Mucosa of descending colon (tissue), 3 donors: ENCODE results near the gene BCAR3. TPM values are rescaled to one million over a fixed set of nuclear protein-coding genes. Genes with fewer than 3 reads are reported as not detected.

Experiments
- ATAC-seq: fragments of 200-7000 bp; cut with Tn5 transposase; one replicate; pipeline ENCODE4 v1.9.1; 2020; ENCODE audit warnings: mild to moderate bottlenecking, moderate library complexity
- DNase-seq, 3 donors: peaks; one replicate each; pipeline ENCODE4 v3.0.0-alpha.2; 2020
- H3K36me3 ChIP-seq: fragments of 200-600 bp; one replicate; pipeline ENCODE4 v1.8.0; 2021; ENCODE audit warnings: low read depth, mild to moderate bottlenecking
- H3K4me1 ChIP-seq: fragments of 200-600 bp; one replicate; pipeline ENCODE4 v1.8.0; 2021; ENCODE audit warnings: low read depth, mild to moderate bottlenecking
- H3K4me3 ChIP-seq: fragments of 200-600 bp; one replicate; pipeline ENCODE4 v1.8.0; 2021; ENCODE audit warnings: mild to moderate bottlenecking
- H3K9me3 ChIP-seq: fragments of 200-600 bp; one replicate; pipeline ENCODE4 v1.8.0; 2021; ENCODE audit warnings: mild to moderate bottlenecking
- intact Hi-C, 2 donors: fragments of 100-400 bp; cut with DNase I in 1 of 2; cut with micrococcal nuclease in 1 of 2; formaldehyde crosslinking; loops; one replicate each; pipeline versions ENCODE4 v1.11.0 to v1.11.1; 2022; cut with DNase I, micrococcal nuclease
- total RNA-seq, 3 donors: library from RNA; stranded (reverse); fragmentation: NEBNext Ultra II Directional in 2 of 3; extraction: Animal tissue kit (Norgen Biotek cat#: 25700) in 2 of 3; gene quantifications; one replicate each; pipeline versions ENCODE4 v1.2.1 to v1.2.4, GENCODE V29; 2021 to 2023
- TF ChIP-seq, protein P1 (sequence below): fragments of 200-600 bp; IDR thresholded peaks from one replicate; pipeline ENCODE4 v1.8.0; 2022; ENCODE audit warnings: antibody characterized with exemption, mild to moderate bottlenecking
- donor health status: DM: no; HTN: no; CAD: no; lungs with moderate emphysema.
- donor health status: DM: no; HTN: no; CAD: no.
- donor health status: DM: no; HTN: yes; CAD: no.

The BCAR3 gene
- total RNA-seq, 3 donors from 2014 or later, result 37.2 to 73.7 (median 54.3) TPM

DNA sequence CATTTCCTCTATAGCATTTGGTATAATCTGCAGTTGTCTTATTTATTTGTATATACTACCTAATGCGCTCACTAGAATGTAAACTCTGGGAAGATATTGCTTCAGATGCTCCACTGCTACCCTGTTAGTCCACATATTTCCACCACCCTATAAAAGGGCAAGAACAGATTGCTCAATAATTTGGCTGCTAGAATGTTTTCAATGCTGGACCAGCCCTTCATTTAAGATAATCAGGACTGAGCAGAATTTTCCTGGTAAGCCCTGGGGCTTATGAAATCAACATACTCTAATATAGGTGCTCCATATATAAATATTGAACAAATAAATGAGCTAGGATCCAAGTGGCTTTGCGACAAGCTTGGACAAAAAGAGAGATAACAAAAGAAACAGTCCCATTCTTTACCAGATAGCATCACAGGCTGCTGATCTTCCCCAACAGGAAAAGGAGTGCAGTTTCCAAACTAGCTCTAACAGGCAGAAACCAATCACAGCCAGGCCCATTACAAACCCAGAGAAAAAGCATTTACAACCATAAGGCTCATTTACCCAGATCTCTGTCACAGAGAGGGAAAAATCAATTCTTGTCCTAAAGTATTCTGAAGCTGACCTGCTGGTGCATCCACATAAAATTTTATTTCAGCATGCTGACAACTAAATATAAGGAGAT, 8.3 kb downstream of the BCAR3 start:
- DNase-seq, result no peak
- ATAC-seq, result peak; percentile 13
- Histone ChIP-seq H3K4me3 (no peak overlapping the region), H3K36me3 (no peaks in the 10 kb centered on the region), H3K9me3 (no peaks in the 10 kb centered on the region), H3K4me1 (peaks cover 27% of the 10 kb centered on the region)
- TF ChIP-seq, protein P1, sequence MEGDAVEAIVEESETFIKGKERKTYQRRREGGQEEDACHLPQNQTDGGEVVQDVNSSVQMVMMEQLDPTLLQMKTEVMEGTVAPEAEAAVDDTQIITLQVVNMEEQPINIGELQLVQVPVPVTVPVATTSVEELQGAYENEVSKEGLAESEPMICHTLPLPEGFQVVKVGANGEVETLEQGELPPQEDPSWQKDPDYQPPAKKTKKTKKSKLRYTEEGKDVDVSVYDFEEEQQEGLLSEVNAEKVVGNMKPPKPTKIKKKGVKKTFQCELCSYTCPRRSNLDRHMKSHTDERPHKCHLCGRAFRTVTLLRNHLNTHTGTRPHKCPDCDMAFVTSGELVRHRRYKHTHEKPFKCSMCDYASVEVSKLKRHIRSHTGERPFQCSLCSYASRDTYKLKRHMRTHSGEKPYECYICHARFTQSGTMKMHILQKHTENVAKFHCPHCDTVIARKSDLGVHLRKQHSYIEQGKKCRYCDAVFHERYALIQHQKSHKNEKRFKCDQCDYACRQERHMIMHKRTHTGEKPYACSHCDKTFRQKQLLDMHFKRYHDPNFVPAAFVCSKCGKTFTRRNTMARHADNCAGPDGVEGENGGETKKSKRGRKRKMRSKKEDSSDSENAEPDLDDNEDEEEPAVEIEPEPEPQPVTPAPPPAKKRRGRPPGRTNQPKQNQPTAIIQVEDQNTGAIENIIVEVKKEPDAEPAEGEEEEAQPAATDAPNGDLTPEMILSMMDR, result no peak
- intact Hi-C loops, result no loop called here

DNA sequence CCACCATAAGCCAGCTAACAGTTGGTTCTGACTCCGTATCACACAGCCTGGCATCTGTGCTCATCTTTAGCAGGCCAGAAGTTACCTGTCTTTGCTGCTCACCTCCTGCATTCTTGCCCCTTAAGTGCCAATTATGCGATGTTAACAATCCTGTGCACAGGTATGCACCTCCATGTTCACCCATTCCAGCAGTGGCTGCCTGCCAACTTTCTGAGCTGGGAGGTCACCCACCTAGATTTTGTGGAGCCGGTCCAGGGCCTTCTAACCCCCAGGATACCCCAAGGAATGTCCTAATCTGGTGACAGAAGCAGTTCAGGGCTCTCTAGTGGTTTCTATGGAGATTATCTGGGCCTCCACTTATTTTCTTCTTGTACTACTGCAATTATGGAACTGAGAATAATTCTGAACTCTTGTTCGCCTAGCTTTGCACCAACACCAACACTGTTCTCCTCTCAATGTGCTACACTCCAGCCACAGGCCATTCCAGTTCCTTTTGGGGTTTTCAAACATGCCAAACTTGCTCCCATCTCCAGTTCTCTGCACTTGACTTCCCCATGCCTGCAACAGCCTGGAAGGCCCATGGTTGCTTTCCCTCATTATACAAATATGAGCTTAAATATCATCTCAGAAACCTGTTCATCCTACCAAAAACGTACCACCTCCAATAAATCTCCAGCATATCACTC, 9.0 kb downstream of the BCAR3 start:
- H3K36me3 ChIP-seq, result no peaks in the 10 kb centered on the region
- no peak overlapping the region for H3K4me3 ChIP-seq
- no peaks in the 10 kb centered on the region for H3K9me3 ChIP-seq
- ATAC-seq (no peak), DNase-seq (peak in 1 of 3 donors; percentile 50)
- H3K4me1 ChIP-seq, result peaks cover 27% of the 10 kb centered on the region
- intact Hi-C loops, result no loop called here
- TF ChIP-seq, protein P1, result no peak

DNA sequence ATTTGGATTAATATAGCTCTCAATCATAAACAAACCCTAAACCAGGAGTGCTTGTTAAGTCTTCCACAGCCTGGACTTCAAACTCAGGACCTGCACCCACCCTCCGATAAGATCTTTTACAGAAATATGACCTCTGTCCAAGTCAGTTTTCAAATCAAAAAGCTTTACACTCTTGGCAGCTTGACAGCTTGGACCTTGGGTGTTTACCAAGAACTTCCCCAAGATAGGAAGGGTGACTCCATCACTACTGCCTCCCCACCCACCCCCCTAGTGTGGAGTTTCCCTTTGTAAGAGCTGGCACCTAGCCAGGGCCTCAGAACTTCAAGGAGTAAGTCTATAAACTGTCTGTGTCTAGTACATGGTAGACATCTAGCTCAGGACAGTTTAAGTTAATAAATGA, 9.6 kb downstream of the BCAR3 start:
- peak; percentile 88 for ATAC-seq
- Histone ChIP-seq H3K36me3 (no peaks in the 10 kb centered on the region), H3K4me3 (no peak overlapping the region), H3K4me1 (peaks cover 27% of the 10 kb centered on the region), H3K9me3 (no peaks in the 10 kb centered on the region)
- intact Hi-C loops, result no loop called here
- peak; percentile 61 to 93 (median 65) for DNase-seq
- TF ChIP-seq, protein P1, result no peak

DNA sequence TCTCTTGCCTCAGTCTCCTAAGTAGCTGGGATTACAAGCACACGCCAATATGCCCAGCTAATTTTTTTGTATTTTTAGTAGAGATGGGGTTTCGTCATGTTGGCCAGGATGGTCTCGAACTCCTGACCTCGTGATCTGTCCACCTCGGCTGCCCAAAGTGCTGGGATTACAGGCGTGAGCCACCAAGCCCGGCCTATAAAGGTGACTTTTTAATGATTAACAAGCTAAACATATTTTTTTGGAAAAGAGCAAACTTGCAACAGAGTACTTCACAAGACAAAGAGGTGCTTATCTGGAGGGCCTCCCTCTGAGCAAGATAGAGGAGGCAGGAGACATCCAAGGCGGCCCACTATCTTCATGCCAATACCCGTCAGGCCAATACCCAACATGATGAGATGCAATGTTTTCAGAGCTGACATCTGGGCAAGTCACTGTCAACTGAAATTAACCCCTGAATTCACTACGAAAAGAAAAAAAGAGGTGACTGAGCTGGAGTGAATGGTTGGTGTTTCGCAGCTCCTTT, 10.5 kb downstream of the BCAR3 start:
- H3K4me3 ChIP-seq, result no peak overlapping the region
- intact Hi-C loops, result no loop called here
- H3K4me1 ChIP-seq, result peaks cover 27% of the 10 kb centered on the region
- H3K36me3 ChIP-seq, result no peaks in the 10 kb centered on the region
- TF ChIP-seq, protein P1, result no peak
- H3K9me3 ChIP-seq, result no peaks in the 10 kb centered on the region
- ATAC-seq (no peak), DNase-seq (no peak)

DNA sequence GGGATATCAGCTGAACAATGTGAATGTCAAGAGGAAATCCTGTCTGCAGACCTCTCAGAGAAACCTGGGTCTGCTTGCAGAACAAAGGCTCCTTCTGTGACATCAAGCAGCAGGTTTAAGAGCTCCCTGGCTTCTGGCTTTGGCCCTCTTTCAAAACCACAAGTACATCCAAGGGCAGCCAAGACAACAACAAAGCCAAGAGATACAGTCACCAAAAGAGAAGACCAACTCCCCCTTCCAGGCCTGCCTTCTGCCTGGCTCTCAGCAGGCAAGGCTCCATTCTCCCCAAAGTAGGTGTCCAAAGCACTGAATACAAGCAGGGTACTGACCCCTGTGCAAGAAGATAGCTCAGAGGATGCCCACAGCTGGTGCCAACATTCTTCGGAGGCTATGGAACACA, 11.5 kb downstream of the BCAR3 start:
- no peak for ATAC-seq

More for the DNA sequence above, 11.5 kb downstream of the BCAR3 start:
- Histone ChIP-seq H3K36me3 (no peaks in the 10 kb centered on the region), H3K4me3 (no peak overlapping the region), H3K4me1 (peaks cover 27% of the 10 kb centered on the region), H3K9me3 (no peaks in the 10 kb centered on the region)
- intact Hi-C loops, result no loop called here
- DNase-seq, result no peak
- TF ChIP-seq, protein P1, result no peak
